ENCODE results near the gene DENND1A. TPM values are rescaled to one million over a fixed set of nuclear protein-coding genes. Genes with fewer than 3 reads are reported as not detected.

The DENND1A gene
- total and polyA plus RNA-seq, 2 experiments from 2014 or later = 13.1 to 28.7 TPM

- no peaks in the 10 kb centered on the region for H3K36me3 ChIP-seq (ENCODE audit: insufficient read depth)
- no peak overlapping the region for H2AFZ ChIP-seq
- no peak overlapping the region for H3K4me3 Mint-ChIP-seq
- 0 out of 2 replicates have a peak, but pooled peaks cover 3% of the 10 kb centered on the region for H3K79me2 ChIP-seq (replicated peaks; ENCODE audit: insufficient read depth)
- H3K27me3 Mint-ChIP-seq (ENCODE audit: insufficient read depth, low read depth, poor library complexity) = no peaks in the 10 kb centered on the region
- H3K27ac Mint-ChIP-seq = no peak overlapping the region
- no peaks in the 10 kb centered on the region for H3K27me3 ChIP-seq (ENCODE audit: insufficient read depth)
- H3K4me3 ChIP-seq = no peak overlapping the region
- H3K4me1 ChIP-seq (ENCODE audit: insufficient read depth) = no peaks in the 10 kb centered on the region; the same call in 1 of the 2 replicates
- no peaks in the 10 kb centered on the region for H3K9me2 ChIP-seq (ENCODE audit: insufficient read depth)
- TF ChIP-seq ETS1 (IDR thresholded peaks at IDR 0.05) (no peak), ZNF462 (CRISPR knock-in tag; IDR thresholded peaks at IDR 0.05) (no peak), POLR2AphosphoS5 (IDR thresholded peaks at IDR 0.05; ENCODE audit: low read depth) (no peak), EZH2 (IDR thresholded peaks at IDR 0.05; ENCODE audit: low read depth, unreplicated experiment) (no peak), NANOG (IDR thresholded peaks at IDR 0.05; ENCODE audit: borderline replicate concordance) (no peak), EZH2phosphoT487 (IDR thresholded peaks at IDR 0.05; ENCODE audit: unreplicated experiment) (no peak), ZNF331 (CRISPR knock-in tag; IDR thresholded peaks at IDR 0.05; ENCODE audit: low read depth) (no peak), REST (IDR thresholded peaks at IDR 0.05; ENCODE audit: unreplicated experiment) (no peak), CREB1 (CRISPR knock-in tag; IDR thresholded peaks at IDR 0.05; ENCODE audit: low read depth) (no peak)
- ATAC-seq (no peak), DNase-seq (ENCODE audit: low spot score) (no peak)
- H3K9me3 Mint-ChIP-seq = no peaks in the 10 kb centered on the region
- H3K4me2 ChIP-seq = no peak overlapping the region
- H3K36me3 Mint-ChIP-seq (ENCODE audit: low read depth) = peaks cover 5% of the 10 kb centered on the region; the same call in 2 of the 3 replicates
- H3K4me1 Mint-ChIP-seq = peaks cover 17% of the 10 kb centered on the region; the same call in 2 of the 3 replicates
- no peaks in the 10 kb centered on the region for H3F3A ChIP-seq (replicated peaks; ENCODE audit: low read depth)
- no peak overlapping the region for H3K27ac ChIP-seq (ENCODE audit: low read depth)
- no peaks in the 10 kb centered on the region; the same call in 1 of the 2 replicates for H4K20me1 ChIP-seq (replicated peaks; ENCODE audit: insufficient read depth)
Measured at GRCh38 chr9:123687246-123687751, 242.6 kb downstream of the DENND1A start.
